ENCODE measurements around the gene CDH7.

The CDH7 gene

GRCh38 chr18:65754121-65754520 lies 3.3 kb downstream of the CDH7 start:
- TF ChIP-seq, protein P1, sequence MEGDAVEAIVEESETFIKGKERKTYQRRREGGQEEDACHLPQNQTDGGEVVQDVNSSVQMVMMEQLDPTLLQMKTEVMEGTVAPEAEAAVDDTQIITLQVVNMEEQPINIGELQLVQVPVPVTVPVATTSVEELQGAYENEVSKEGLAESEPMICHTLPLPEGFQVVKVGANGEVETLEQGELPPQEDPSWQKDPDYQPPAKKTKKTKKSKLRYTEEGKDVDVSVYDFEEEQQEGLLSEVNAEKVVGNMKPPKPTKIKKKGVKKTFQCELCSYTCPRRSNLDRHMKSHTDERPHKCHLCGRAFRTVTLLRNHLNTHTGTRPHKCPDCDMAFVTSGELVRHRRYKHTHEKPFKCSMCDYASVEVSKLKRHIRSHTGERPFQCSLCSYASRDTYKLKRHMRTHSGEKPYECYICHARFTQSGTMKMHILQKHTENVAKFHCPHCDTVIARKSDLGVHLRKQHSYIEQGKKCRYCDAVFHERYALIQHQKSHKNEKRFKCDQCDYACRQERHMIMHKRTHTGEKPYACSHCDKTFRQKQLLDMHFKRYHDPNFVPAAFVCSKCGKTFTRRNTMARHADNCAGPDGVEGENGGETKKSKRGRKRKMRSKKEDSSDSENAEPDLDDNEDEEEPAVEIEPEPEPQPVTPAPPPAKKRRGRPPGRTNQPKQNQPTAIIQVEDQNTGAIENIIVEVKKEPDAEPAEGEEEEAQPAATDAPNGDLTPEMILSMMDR (IDR thresholded peaks at IDR 0.05; ENCODE audit: low read depth, low read length): no peak
- no peak overlapping the region for H3K4me3 ChIP-seq (ENCODE audit: low read depth, low read length)

DNA sequence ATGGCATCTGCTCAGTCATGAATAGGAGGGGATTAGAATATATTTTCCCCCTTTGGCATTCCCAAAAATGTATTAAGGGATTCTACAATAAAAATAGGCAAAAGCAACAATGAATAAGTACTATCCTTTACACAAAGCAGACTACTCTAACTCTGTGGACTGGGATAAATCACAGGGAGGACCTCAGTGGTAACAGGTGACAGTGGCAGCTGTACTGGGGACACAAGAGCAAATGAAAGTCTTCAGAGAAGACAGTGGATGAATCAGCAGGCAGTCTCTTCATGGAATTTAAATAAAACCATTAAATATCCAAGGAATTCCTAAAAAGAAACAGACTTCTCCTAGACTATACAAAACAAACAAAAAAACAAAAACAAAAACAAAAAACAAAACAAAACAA lies 4.8 kb downstream of the CDH7 start:
- H3K4me3 ChIP-seq (ENCODE audit: low read depth, low read length): no peak overlapping the region
- TF ChIP-seq, protein P1 (IDR thresholded peaks at IDR 0.05; ENCODE audit: low read depth, low read length): no peak

DNA sequence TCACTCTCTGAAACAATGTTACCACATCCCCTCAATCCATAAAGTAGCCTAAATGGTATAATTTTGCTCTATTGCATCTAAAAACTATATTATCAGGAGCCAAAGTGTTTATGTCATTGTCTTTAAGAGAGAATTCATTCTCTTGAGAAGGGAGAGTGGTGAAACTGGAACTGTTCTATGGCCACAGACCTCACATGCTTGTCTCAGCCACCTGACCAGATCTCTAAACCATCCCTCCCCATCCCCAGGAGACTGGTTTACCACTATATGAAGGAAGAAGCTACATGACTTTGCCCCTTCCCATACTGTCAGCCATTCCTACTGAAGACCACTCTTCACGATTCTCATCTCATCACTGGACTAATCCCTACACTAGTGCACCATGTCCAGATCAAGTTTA lies 9.6 kb downstream of the CDH7 start:
- H3K4me3 ChIP-seq (ENCODE audit: low read depth, low read length): no peak overlapping the region
- TF ChIP-seq, protein P1 (IDR thresholded peaks at IDR 0.05; ENCODE audit: low read depth, low read length): no peak

GRCh38 chr18:65761636-65762295 lies 11.0 kb downstream of the CDH7 start:
- H3K4me3 ChIP-seq (ENCODE audit: low read depth, low read length): no peak overlapping the region
- TF ChIP-seq, protein P1 (IDR thresholded peaks at IDR 0.05; ENCODE audit: low read depth, low read length): no peak

- no peak overlapping the region for H3K4me3 ChIP-seq (ENCODE audit: low read depth, low read length)
- TF ChIP-seq, protein P1 (IDR thresholded peaks at IDR 0.05; ENCODE audit: low read depth, low read length): no peak
Observed at GRCh38 chr18:65762556-65762955, 11.7 kb downstream of the CDH7 start.

GRCh38 chr18:65767406-65767805 lies 16.6 kb downstream of the CDH7 start:
- TF ChIP-seq, protein P1 (IDR thresholded peaks at IDR 0.05; ENCODE audit: low read depth, low read length): no peak

GRCh38 chr18:65768120-65768778 lies 17.4 kb downstream of the CDH7 start:
- TF ChIP-seq, protein P1 (IDR thresholded peaks at IDR 0.05; ENCODE audit: low read depth, low read length): no peak
- H3K4me3 ChIP-seq (ENCODE audit: low read depth, low read length): no peak overlapping the region

More at GRCh38 chr18:65767406-65767805, 16.6 kb downstream of the CDH7 start:
- no peak overlapping the region for H3K4me3 ChIP-seq (ENCODE audit: low read depth, low read length)

Measured in WI38 (cell line).